NB4 (cell line): Measurements from ENCODE around the gene NPC2.

Experiments used
- DNase-seq: peaks from one replicate; pipeline ENCODE4 v3.0.0; 2010; ENCODE audit warnings: low read depth
- H3K4me3 ChIP-seq: one replicate; pipeline ENCODE4 v1.5.1; 2011; ENCODE audit warnings: mild to moderate bottlenecking, low read depth, low read length, moderate library complexity
- MYC ChIP-seq: IDR thresholded peaks from 2 replicates; pipeline ENCODE4 v1.6.1; 2011; ENCODE audit warnings: low read depth, low read length
- POLR2A ChIP-seq: IDR thresholded peaks from 2 replicates; pipeline ENCODE4 v1.6.1; 2011; ENCODE audit warnings: mild to moderate bottlenecking; ENCODE audit not compliant: insufficient read length; ENCODE audit errors: extremely low read depth
- TF ChIP-seq, protein P1 (sequence below): IDR thresholded peaks from 2 replicates; pipeline ENCODE4 v1.6.1; 2011; ENCODE audit warnings: low read depth, low read length
- TF ChIP-seq, protein P2 (sequence below): IDR thresholded peaks from one replicate; pipeline ENCODE4 v1.5.1; 2012; ENCODE audit warnings: low read depth, low read length

The NPC2 gene

DNA sequence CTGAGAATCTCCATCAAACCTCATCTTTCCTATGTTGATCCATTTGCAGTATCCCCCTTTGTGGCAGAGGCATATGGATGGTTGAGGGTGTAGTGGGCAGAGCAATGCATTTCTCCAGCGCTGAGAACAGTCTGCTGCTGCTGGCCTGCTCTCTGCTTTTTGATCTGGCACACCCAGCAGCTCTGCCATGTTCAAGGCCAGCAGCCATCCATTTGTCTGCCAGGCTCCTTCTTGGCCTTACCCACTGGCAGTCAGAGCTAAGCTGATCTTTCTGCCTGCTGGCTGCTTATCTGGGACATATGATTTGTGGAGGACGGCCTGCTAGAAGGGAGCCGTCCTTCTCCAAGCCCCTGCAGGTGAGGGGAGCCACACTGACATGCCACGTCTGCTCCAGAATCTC lies 17.0 kb downstream of the NPC2 start:
- no peak for DNase-seq
- TF ChIP-seq, protein P1, sequence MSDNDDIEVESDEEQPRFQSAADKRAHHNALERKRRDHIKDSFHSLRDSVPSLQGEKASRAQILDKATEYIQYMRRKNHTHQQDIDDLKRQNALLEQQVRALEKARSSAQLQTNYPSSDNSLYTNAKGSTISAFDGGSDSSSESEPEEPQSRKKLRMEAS, result no peak
- TF ChIP-seq MYC (no peak), POLR2A (no peak)
- TF ChIP-seq, protein P2, sequence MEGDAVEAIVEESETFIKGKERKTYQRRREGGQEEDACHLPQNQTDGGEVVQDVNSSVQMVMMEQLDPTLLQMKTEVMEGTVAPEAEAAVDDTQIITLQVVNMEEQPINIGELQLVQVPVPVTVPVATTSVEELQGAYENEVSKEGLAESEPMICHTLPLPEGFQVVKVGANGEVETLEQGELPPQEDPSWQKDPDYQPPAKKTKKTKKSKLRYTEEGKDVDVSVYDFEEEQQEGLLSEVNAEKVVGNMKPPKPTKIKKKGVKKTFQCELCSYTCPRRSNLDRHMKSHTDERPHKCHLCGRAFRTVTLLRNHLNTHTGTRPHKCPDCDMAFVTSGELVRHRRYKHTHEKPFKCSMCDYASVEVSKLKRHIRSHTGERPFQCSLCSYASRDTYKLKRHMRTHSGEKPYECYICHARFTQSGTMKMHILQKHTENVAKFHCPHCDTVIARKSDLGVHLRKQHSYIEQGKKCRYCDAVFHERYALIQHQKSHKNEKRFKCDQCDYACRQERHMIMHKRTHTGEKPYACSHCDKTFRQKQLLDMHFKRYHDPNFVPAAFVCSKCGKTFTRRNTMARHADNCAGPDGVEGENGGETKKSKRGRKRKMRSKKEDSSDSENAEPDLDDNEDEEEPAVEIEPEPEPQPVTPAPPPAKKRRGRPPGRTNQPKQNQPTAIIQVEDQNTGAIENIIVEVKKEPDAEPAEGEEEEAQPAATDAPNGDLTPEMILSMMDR, result no peak
- H3K4me3 ChIP-seq, result no peak overlapping the region

DNA sequence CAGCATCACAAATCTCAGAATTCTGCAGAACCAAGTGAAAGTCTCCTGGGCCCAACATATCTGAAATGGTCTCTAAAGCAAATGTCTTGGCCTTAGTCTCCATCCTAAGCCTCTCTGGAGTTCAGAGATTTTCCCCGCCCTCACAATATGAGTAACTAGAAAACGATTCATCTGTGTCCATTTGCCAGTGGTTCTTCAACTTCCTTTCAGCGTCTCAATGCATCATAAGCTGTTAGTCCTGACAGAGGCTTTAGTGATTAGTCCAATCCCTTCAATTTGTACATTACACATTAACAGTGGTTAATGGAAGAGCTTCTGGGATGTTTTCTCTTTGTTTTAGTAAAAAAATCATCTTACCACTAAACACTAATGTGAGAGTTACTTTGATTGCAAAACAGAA lies 17.4 kb downstream of the NPC2 start:
- no peak for DNase-seq
- TF ChIP-seq POLR2A (no peak), MYC (no peak)
- TF ChIP-seq, protein P1, result no peak
- TF ChIP-seq, protein P2, result no peak
- no peak overlapping the region for H3K4me3 ChIP-seq

DNA sequence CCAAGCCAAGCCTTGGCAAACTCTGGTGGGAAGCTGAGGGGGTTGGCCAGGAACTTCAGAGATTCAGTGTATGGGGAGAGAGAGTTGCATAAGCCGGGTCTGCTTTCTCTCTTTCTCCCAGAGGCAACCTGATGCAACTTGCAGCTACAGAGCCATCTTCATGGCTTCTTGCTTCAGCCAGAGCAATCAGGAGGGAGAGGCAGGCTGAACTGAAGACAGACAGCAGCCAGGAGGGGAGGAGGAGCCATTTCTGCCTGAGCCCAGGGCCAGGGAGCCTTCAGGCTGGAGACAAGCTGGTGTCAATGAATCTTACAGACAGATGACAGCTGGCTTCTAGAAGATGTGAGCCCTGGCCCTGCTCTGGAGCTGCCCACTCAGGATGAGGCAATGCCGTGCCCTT lies 18.7 kb downstream of the NPC2 start:
- no peak for TF ChIP-seq MYC
- no peak for TF ChIP-seq POLR2A
- TF ChIP-seq, protein P1, result no peak
- TF ChIP-seq, protein P2, result no peak
- DNase-seq, result no peak
- no peak overlapping the region for H3K4me3 ChIP-seq

DNA sequence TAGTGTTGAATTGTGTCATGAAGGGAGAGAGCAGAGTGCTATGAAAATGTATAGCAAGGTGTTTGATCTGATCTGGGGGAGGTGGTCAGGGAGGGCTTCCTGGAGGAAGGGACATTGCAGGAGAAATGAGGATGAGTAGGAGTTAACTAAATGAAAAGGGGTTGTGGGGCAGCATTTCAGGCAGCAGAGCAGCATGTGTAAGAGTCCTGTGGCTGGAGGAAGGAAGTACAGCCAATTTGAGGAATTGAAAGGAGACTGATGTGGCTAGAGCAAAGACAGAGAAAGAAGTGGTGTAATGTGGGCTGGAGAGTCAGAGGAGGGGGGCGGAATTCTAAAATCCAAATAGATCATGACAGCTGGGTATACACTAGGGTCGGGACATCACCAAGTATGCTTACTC lies 20.5 kb downstream of the NPC2 start:
- no peak overlapping the region for H3K4me3 ChIP-seq
- DNase-seq, result no peak
- TF ChIP-seq, protein P2, result no peak
- TF ChIP-seq POLR2A, result no peak
- TF ChIP-seq, protein P1, result no peak
- TF ChIP-seq MYC, result no peak

DNA sequence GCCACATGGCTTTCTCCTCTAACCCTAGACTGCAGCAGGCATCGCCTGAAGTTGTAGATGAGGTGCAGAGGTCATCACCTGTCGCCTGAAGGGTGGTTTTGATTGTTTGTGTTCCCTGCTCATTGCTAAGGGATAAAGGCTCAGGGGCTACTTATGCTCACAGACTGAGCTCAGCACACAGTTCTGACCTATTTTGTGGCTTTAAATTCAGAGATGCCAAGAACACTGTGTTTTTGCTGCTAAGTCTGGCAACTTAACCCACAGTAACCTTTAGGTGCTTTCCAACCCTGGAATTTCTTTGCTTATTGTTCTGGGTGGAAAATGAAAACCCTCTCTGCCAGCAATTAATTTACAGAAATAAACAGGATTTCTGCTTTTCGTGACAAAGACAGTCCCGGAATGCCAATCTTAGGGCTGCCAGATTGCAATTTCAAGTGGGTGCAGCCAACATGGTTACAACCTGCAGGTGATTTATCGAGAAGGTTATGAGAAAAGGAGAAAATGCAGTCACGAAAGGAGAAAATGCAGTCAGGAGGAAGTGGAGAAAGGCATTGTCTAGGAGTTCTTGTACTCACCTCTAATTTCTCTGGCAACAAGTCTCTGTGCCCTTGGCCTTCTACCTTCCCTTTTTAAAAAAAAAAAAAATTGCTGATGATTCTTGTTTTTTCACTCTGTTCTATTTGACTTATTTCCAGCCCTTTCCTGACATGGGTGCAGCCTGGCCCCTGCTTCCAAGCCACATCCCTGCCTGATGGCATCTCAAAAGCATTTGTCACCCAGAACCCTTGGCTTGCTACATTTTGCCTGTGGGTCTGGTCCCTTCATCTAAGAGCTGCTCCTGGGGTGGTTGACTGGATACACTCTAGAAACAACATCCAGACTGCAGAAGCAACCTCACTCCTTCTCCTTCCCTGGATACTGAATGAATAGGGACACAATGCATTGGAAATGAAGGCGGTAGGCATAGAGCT lies 23.3 kb downstream of the NPC2 start:
- no peak overlapping the region for H3K4me3 ChIP-seq
- TF ChIP-seq, protein P1, result no peak
- TF ChIP-seq, protein P2, result no peak
- no peak for TF ChIP-seq MYC
- TF ChIP-seq POLR2A, result no peak
- no peak for DNase-seq
